ENCODE data around the gene SLC48A1.
A peak's percentile ranks its signal among the peaks of the same experiment; 100 is the strongest.
"Not testable (repeated sequence)": the region's sequence is repeated elsewhere in the genome, so short reads cannot be mapped to it uniquely, and the experiment has no call there.

Gene SLC48A1

GRCh38 chr12:47808050-47808449, 35.0 kb downstream of the SLC48A1 start:
- DNase-seq (ENCODE audit: low read depth in 4 of 4, low spot score in 1 of 4), result peak in 2 of 4 experiments; percentile 64 to 84

GRCh38 chr12:47808574-47809365, 35.7 kb downstream of the SLC48A1 start:
- no peak for DNase-seq (ENCODE audit: low read depth in 4 of 4, low spot score in 1 of 4)

GRCh38 chr12:47809518-47809917, 36.5 kb downstream of the SLC48A1 start:
- DNase-seq (ENCODE audit: low read depth in 4 of 4, low spot score in 1 of 4), result not testable (repeated sequence)

- DNase-seq (ENCODE audit: low read depth in 4 of 4, low spot score in 1 of 4), result no peak
Observed at GRCh38 chr12:47811072-47811396, 38.0 kb downstream of the SLC48A1 start.

- no peak for DNase-seq (ENCODE audit: low read depth in 4 of 4, low spot score in 1 of 4)
Observed at GRCh38 chr12:47811581-47812484, 38.8 kb downstream of the SLC48A1 start.

GRCh38 chr12:47812797-47813510, 39.9 kb downstream of the SLC48A1 start:
- DNase-seq (ENCODE audit: low read depth in 4 of 4, low spot score in 1 of 4), result peak; percentile 79 to 93 (median 85)

- no peak for DNase-seq (ENCODE audit: low read depth in 4 of 4, low spot score in 1 of 4)
Observed at GRCh38 chr12:47813511-47814196, 40.6 kb downstream of the SLC48A1 start.

GRCh38 chr12:47814539-47815170, 41.6 kb downstream of the SLC48A1 start:
- DNase-seq (ENCODE audit: low read depth in 4 of 4, low spot score in 1 of 4), result no peak

GRCh38 chr12:47815447-47815846, 42.4 kb downstream of the SLC48A1 start:
- DNase-seq (ENCODE audit: low read depth in 4 of 4, low spot score in 1 of 4), result not testable (repeated sequence)

GRCh38 chr12:47816403-47817271, 43.6 kb downstream of the SLC48A1 start:
- no peak for DNase-seq (ENCODE audit: low read depth in 4 of 4, low spot score in 1 of 4)

- DNase-seq (ENCODE audit: low read depth in 4 of 4, low spot score in 1 of 4), result no peak
Observed at GRCh38 chr12:47817272-47818006, 44.4 kb downstream of the SLC48A1 start.

GRCh38 chr12:47818007-47818376, 45.0 kb downstream of the SLC48A1 start:
- DNase-seq (ENCODE audit: low read depth in 4 of 4, low spot score in 1 of 4), result no peak

GRCh38 chr12:47818467-47819137, 45.6 kb downstream of the SLC48A1 start:
- no peak for DNase-seq (ENCODE audit: low read depth in 4 of 4, low spot score in 1 of 4)

GRCh38 chr12:47819138-47819895, 46.3 kb downstream of the SLC48A1 start:
- no peak for DNase-seq (ENCODE audit: low read depth in 4 of 4, low spot score in 1 of 4)

GRCh38 chr12:47819896-47820630, 47.0 kb downstream of the SLC48A1 start, which contains the start of gene HDAC7:
Gene HDAC7, minus strand, starts transcription at chr12:47819903. Its CDS starts 118 bp downstream, at chr12:47819785.
- DNase-seq (ENCODE audit: low read depth in 4 of 4, low spot score in 1 of 4), result peak in 3 of 4 experiments; percentile 54 to 81 (median 66)

- no peak for DNase-seq (ENCODE audit: low read depth in 4 of 4, low spot score in 1 of 4)
Observed at GRCh38 chr12:47820631-47821345, 47.8 kb downstream of the SLC48A1 start.
